GM19193 (cell line): ENCODE data around the gene FBXL20.

Source experiments
- POLR2A ChIP-seq: IDR thresholded peaks from 4 replicates; pipeline ENCODE4 v1.6.1; 2011; ENCODE audit not compliant: insufficient read depth, insufficient read length; ENCODE audit errors: extremely low read depth

Gene FBXL20

DNA sequence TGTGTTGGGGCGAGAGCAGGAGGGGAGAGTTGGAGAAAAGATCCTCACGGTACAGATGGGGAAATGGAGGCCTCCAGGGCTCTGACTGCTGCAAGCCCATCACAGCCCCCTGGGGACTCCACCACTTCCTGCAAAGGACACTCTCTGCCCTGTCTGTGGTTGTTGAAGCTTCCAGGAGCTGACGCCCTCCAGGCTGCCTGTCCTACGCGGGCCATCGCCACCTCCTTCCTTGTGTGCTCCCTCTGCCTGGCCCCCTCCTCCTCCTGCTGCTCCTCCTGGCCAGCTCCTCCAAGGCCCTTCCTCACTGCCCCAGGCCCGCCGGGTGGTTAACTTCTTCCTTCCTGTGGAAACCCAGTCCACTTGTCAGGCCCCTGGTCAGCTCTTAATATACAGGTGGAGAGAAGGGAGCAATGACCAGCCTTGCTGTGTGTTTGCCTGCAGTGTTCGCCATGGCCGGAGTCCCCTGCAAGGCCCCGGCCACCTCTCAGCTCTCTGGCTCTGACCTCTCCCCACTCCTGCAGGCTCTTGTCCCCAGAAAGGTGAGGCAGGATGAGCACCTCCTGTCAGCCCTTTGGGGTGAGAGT is 157.3 kb downstream of the FBXL20 start:
- TF ChIP-seq POLR2A, result no peak

GRCh38 chr17:39243155-39243554 is 158.3 kb downstream of the FBXL20 start:
- TF ChIP-seq POLR2A, result no peak

DNA sequence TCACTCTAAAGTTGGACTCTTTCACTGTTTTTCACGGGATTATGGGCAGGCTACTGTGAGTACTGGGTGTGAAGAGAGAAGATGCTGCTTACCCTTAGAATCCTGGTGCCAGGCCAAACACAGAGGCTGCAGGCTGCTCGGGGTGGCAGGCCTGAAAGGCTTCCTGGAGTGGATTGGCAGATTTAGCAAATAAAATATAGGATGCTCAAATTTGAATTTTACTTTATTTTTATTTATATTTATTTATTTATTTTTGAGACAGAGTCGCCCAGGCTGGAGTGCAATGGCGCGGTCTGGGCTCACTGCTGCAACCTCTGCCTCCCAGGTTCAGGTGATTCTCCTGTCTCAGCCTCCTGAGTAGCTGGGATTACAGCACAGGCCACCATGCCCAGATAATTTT is 160.8 kb downstream of the FBXL20 start:
- no peak for TF ChIP-seq POLR2A

- TF ChIP-seq POLR2A, result no peak
Observed at GRCh38 chr17:39239640-39240314, 161.6 kb downstream of the FBXL20 start.

DNA sequence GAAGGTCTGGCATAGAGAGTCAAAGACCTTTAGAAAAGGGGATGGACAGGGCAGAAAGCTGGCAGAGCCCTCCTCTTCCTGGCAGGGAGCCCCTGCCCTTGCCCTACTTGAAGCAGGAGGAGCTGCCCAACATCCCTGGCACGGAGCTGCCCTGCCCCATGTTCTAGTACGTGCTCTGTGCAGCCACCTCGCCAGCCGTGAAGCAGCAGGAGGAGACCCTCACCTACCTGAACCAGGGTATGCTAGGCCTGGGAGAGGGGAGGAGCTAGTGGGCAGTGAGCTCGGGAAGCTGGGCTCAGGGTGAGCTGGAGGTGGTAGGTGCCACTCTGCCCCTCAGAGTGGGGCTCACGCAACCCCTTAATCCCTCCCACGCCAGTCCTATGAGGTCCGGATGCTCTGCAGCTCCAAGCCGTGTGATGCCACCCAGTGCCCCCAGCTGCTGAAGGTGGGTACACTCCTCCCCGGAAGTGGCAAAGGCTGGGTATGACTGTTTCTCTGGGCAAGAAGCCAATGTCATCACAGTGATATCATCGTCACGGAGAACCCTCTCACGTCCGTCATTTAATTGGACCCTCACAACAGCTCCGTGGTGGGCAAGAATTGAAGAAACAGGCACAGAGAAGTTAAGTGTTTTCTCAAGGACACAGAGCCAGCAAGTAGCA is 163.0 kb downstream of the FBXL20 start:
- TF ChIP-seq POLR2A, result no peak

DNA sequence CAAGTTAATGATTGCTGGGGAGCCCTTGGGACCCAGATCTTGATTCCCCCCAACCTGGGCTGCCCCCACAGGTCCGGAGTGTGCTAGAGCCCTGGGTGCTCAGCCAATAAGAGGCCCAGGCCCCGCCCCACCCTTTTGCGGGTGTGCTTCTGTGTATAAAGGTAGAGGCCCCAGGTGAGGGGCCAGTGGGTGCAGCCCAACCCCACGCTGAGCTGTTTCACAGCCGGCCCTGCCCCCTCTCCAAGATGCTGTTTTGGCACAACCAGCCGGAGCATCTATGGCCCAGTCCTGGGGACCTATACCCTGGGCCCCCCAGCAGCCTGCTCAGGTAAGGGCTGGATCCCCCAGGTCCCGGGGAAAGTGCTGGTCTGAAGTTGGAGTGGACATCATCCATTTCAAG is 163.8 kb downstream of the FBXL20 start:
- no peak for TF ChIP-seq POLR2A

DNA sequence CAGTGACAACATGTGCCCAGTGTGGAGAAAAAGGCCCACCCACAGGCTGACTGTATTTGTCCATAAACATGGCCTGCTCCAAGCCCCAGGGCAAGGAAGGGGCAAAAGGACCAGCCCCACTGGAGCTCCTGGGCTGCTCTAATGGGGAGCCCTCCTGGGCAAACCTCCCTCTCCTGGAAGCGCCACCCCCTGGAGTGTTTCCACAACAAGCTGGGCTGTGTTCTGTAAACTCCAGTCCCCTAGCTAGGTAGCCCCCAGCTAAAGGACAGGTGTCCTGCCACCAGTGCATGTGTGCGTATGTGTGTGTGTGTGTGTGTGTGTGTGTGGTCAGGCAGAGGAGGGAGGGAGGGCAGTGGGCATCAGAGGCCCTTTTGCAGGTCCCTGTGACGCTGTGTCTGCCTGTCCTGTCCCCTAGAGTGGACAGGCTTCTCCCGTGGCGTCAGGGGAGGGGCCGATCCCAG is 164.4 kb downstream of the FBXL20 start:
- TF ChIP-seq POLR2A, result no peak

GRCh38 chr17:39236450-39236927 is 164.9 kb downstream of the FBXL20 start:
- no peak for TF ChIP-seq POLR2A

GRCh38 chr17:39235555-39236449 is 165.6 kb downstream of the FBXL20 start:
- no peak for TF ChIP-seq POLR2A

- no peak for TF ChIP-seq POLR2A
Observed at GRCh38 chr17:39231591-39232551, 169.6 kb downstream of the FBXL20 start.

GRCh38 chr17:39231091-39231561 is 170.3 kb downstream of the FBXL20 start:
- no peak for TF ChIP-seq POLR2A

- no peak for TF ChIP-seq POLR2A
Observed at GRCh38 chr17:39230361-39230760, 171.1 kb downstream of the FBXL20 start.

DNA sequence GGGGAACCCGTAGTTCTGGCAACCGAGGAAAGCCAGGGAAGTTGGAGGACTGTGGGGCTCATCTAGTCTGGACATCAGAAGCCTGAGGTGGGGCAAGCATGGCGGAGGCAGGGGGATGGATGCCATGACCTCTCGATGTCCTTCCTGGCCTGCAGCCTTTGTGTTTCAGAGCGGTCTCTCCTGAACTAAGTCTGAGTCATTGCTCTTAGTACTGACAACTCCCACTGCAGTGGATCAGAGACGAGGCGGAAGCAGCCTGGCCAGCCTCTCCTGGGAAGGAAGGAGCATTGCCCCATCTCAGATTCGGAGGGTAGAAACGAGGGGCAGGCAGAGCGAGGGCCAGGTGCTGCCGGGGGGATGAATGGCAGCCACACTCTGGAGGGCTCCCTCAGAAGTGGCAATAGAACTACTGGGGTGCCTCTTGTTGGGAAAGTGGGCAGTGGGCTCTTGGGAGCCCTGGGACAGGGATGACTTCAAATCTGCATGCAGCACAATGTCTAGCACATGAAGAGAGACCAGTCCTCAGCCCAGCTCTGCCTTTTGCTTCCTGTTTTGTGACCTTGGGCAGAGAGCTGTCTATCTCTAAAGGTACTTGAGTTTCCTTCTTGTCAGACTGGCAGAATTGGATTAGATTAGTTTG is 172.0 kb downstream of the FBXL20 start:
- TF ChIP-seq POLR2A, result no peak

DNA sequence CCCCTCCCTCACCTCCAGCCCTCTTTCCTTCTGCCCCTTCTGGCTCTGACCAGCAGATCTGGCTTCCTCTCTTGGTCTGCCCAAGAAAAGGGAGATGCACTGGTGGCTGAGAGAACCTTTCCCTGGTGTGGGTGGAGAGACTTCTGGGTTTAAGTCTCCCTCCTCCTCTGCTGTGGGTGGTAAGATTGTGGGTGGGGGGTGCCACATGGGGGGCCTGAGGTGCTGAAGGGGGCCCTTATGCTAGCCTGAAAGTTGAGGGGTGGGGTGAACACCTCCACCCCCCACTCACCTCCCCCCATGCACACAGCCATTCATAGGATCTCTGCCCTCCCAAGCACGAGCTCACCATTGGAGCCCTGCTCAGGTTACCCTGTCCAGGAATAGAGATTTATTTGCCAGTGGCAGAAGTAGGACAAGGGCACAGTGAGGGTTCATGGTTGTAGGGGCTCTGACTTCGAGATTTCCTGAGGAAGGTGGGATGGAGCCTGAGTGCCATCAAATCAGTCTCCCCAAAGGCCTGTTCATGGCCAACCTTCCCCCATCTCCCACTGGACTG is 174.0 kb downstream of the FBXL20 start:
- no peak for TF ChIP-seq POLR2A
